GM18951 (cell line): ENCODE data around the gene EIF3B.
"Not testable (repeated sequence)": the region's sequence is repeated elsewhere in the genome, so short reads cannot be mapped to it uniquely, and the experiment has no call there.

ENCODE experiments used
- POLR2A ChIP-seq: IDR thresholded peaks from 4 replicates; pipeline ENCODE4 v1.6.1; 2011; ENCODE audit warnings: mild to moderate bottlenecking; ENCODE audit not compliant: insufficient read length, insufficient read depth; ENCODE audit errors: extremely low read depth
- in situ Hi-C: fragments of 300-500 bp; cut with MboI; formaldehyde crosslinking; loops from one replicate; pipeline ENCODE4 v1.12.0; 2022; ENCODE audit warnings: low sequenced_read_pairs, mixed read lengths, inconsistent platforms; ENCODE audit not compliant: unreplicated experiment

EIF3B gene

GRCh38 chr7:2376351-2377154, 21.9 kb downstream of the EIF3B start:
- in situ Hi-C loops, result no loop called here
- no peak for TF ChIP-seq POLR2A

GRCh38 chr7:2377492-2377891, 22.9 kb downstream of the EIF3B start:
- in situ Hi-C loops, result not testable (repeated sequence)

DNA sequence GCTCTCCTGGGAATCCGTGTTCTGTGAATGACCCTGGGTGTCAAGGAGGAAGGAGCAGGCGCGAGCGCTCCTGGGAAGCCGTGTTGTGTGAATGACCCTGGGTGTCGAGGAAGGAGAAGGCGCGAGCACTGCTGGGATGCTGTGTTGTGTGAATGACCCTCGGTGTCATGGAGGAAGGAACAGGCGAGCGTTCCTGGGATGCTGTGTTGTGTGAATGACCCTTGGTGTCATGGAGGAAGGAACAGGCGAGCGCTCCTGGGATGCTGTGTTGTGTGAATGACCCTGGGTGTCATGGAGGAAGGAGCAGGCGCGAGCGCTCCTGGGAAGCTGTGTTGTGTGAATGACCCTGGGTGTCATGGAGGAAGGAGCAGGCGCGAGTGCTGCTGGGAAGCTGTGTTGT, 23.5 kb downstream of the EIF3B start:
- in situ Hi-C loops, result not testable (repeated sequence)

DNA sequence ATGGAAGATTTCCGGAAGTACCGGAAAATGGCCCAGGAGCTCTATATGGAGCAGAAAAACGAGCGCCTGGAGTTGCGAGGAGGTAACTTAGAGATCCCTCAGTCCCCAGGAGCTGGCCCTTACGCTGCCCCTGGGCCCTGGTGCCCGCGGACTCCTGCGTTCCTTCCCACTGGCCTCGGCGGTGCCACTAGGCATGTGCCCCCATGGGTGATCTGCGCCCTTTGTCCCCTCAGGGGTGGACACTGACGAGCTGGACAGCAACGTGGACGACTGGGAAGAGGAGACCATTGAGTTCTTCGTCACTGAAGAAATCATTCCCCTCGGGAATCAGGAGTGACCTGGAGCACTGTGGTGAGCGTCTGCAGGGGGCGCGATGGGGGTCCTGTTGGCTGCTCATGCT, 24.5 kb downstream of the EIF3B start:
- in situ Hi-C loops, result no loop called here

GRCh38 chr7:2379821-2380450, 25.3 kb downstream of the EIF3B start:
- TF ChIP-seq POLR2A, result no peak
- in situ Hi-C loops, result no loop called here

More for the DNA sequence above, 24.5 kb downstream of the EIF3B start:
- no peak for TF ChIP-seq POLR2A

DNA sequence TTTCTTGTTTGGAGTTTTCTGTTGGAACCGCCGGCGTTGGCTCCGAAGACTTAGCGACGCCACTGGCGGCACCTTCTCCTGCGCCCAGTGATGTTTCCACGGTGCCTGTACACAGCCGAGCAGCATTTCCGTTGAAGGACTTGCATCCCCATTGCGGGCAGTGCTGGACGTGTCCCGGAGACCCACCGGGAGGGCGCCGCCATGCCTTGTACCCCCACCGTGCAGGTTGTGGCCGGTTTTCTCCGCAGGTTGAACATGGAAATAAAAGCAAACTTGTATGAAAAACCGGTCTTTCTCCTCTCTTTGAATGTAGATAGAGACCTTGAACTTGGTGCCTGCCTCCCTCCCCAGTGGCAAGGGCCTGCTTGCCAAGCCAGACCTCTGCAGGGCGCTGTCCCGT, 25.8 kb downstream of the EIF3B start:
- no peak for TF ChIP-seq POLR2A
- in situ Hi-C loops, result no loop called here

GRCh38 chr7:2381227-2381626, 26.6 kb downstream of the EIF3B start:
- in situ Hi-C loops, result no loop called here
- TF ChIP-seq POLR2A, result no peak

GRCh38 chr7:2381881-2382509, 27.4 kb downstream of the EIF3B start:
- TF ChIP-seq POLR2A, result no peak
- in situ Hi-C loops, result no loop called here

- TF ChIP-seq POLR2A, result no peak
Measured at GRCh38 chr7:2383543-2384274, 29.1 kb downstream of the EIF3B start.

GRCh38 chr7:2384354-2385243, 30.0 kb downstream of the EIF3B start:
- in situ Hi-C loops, result no loop called here

More at GRCh38 chr7:2383543-2384274, 29.1 kb downstream of the EIF3B start:
- in situ Hi-C loops, result no loop called here

GRCh38 chr7:2386122-2386521, 31.5 kb downstream of the EIF3B start:
- in situ Hi-C loops, result not testable (repeated sequence)

More at GRCh38 chr7:2384354-2385243, 30.0 kb downstream of the EIF3B start:
- no peak for TF ChIP-seq POLR2A

DNA sequence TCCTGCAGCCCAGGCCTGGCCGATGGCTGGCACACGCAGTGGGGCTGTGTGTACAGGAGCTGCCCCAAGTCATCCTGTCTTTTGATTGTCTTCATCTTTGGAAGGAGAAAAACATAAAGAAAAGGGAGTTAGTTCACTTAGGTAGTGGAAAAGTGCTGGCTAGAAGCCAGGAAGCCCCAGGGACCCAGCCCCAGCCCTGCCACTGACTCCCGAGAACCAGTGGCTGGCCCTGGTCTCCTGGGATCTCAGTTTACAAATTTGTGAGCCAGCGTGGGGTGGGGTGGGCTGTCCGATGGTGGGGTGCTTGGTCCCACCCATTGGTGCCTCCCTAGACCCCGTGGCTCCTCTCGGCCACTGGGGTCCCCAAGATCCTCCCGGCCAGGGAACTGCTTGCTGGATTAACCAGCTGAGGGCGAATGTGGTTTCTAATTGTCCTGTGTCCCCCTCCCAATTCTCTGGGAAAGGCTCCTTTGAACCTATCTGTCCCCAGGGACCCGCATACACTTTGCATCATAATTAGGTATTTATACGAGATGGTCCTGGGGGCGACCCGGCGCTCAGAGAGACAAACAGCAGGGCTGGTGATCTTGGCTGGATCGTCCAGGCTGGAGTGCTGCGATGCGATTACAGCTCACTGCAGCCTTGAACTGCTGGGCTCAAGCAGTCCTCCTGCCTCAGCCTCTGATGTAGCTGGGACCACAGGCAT, 32.5 kb downstream of the EIF3B start:
- in situ Hi-C loops, result no loop called here
- no peak for TF ChIP-seq POLR2A
